Endothelial cell (in vitro differentiated cells): ENCODE results near the gene UMOD. TPM values are rescaled to one million over a fixed set of nuclear protein-coding genes. Genes with fewer than 3 reads are reported as not detected.

Experiments
- DNase-seq: peaks from one replicate; pipeline ENCODE4 v3.0.0; 2021; ENCODE audit warnings: low spot score
- H3K27ac Mint-ChIP-seq: one replicate; pipeline ENCODE4 v1.8.0; 2021; ENCODE audit warnings: mixed read lengths, inconsistent platforms; ENCODE audit not compliant: unreplicated experiment
- H3K27me3 Mint-ChIP-seq: one replicate; pipeline ENCODE4 v1.8.0; 2021; ENCODE audit warnings: mild to moderate bottlenecking, moderate library complexity, mixed read lengths, inconsistent platforms; ENCODE audit not compliant: unreplicated experiment
- H3K36me3 Mint-ChIP-seq: one replicate; pipeline ENCODE4 v1.8.0; 2021; ENCODE audit warnings: mild to moderate bottlenecking, low read depth, mixed read lengths, inconsistent platforms; ENCODE audit not compliant: unreplicated experiment
- H3K4me1 Mint-ChIP-seq: one replicate; pipeline ENCODE4 v1.8.0; 2021; ENCODE audit warnings: mild to moderate bottlenecking, mixed read lengths, inconsistent platforms; ENCODE audit not compliant: unreplicated experiment
- H3K4me3 Mint-ChIP-seq: one replicate; pipeline ENCODE4 v1.8.0; 2021; ENCODE audit warnings: mild to moderate bottlenecking, mixed read lengths, inconsistent platforms; ENCODE audit not compliant: unreplicated experiment
- H3K9me3 Mint-ChIP-seq: one replicate; pipeline ENCODE4 v1.8.0; 2021; ENCODE audit warnings: mixed read lengths, inconsistent platforms; ENCODE audit not compliant: unreplicated experiment
- CTCF ChIP-seq: fragments of 200-600 bp; sonication (generic); IDR thresholded peaks from one replicate; pipeline ENCODE4 v1.5.0; 2021; ENCODE audit warnings: antibody characterized with exemption; ENCODE audit not compliant: unreplicated experiment
- total RNA-seq: library from RNA; stranded (reverse); fragmentation: NEBNext Ultra II Directional; extraction: Animal tissue kit (Norgen Biotek cat#: 25700); gene quantifications from one replicate; pipeline ENCODE4 v1.2.1, GENCODE V29; 2021; ENCODE audit not compliant: unreplicated experiment

Gene UMOD
- total RNA-seq, 1 donor from 2014 or later = not detected

- H3K4me1 Mint-ChIP-seq = no peaks in the 10 kb centered on the region
- TF ChIP-seq CTCF = no peak
Measured at GRCh38 chr16:20397468-20398074, 45.1 kb upstream of the UMOD start.

GRCh38 chr16:20396846-20397467, 44.4 kb upstream of the UMOD start:
- H3K9me3 Mint-ChIP-seq = no peaks in the 10 kb centered on the region
- H3K27me3 Mint-ChIP-seq = no peaks in the 10 kb centered on the region
- no peak for DNase-seq
- no peaks in the 10 kb centered on the region for H3K36me3 Mint-ChIP-seq
- H3K4me1 Mint-ChIP-seq = no peaks in the 10 kb centered on the region
- no peak overlapping the region for H3K27ac Mint-ChIP-seq
- TF ChIP-seq CTCF = no peak
- no peak overlapping the region for H3K4me3 Mint-ChIP-seq

More at GRCh38 chr16:20397468-20398074, 45.1 kb upstream of the UMOD start:
- Mint-ChIP-seq H3K4me3 (no peak overlapping the region), H3K27ac (no peak overlapping the region), H3K36me3 (no peaks in the 10 kb centered on the region), H3K27me3 (no peaks in the 10 kb centered on the region), H3K9me3 (no peaks in the 10 kb centered on the region)
- DNase-seq = no peak

- no peak overlapping the region for H3K27ac Mint-ChIP-seq
- no peaks in the 10 kb centered on the region for H3K36me3 Mint-ChIP-seq
- H3K9me3 Mint-ChIP-seq = no peaks in the 10 kb centered on the region
- TF ChIP-seq CTCF = no peak
- no peak for DNase-seq
- no peak overlapping the region for H3K4me3 Mint-ChIP-seq
- H3K27me3 Mint-ChIP-seq = no peaks in the 10 kb centered on the region
- no peaks in the 10 kb centered on the region for H3K4me1 Mint-ChIP-seq
Measured at GRCh38 chr16:20395946-20396345, 43.4 kb upstream of the UMOD start.

GRCh38 chr16:20393801-20394577, 41.5 kb upstream of the UMOD start:
- H3K36me3 Mint-ChIP-seq = no peaks in the 10 kb centered on the region
- no peaks in the 10 kb centered on the region for H3K27me3 Mint-ChIP-seq
- H3K4me3 Mint-ChIP-seq = no peak overlapping the region
- no peaks in the 10 kb centered on the region for H3K4me1 Mint-ChIP-seq
- no peak for DNase-seq
- TF ChIP-seq CTCF = no peak
- H3K9me3 Mint-ChIP-seq = no peaks in the 10 kb centered on the region
- no peak overlapping the region for H3K27ac Mint-ChIP-seq

- no peak for TF ChIP-seq CTCF
- no peak overlapping the region for H3K4me3 Mint-ChIP-seq
- H3K4me1 Mint-ChIP-seq = no peaks in the 10 kb centered on the region
- H3K36me3 Mint-ChIP-seq = no peaks in the 10 kb centered on the region
- H3K9me3 Mint-ChIP-seq = no peaks in the 10 kb centered on the region
- H3K27me3 Mint-ChIP-seq = no peaks in the 10 kb centered on the region
- H3K27ac Mint-ChIP-seq = no peak overlapping the region
- DNase-seq = no peak
Measured at GRCh38 chr16:20391045-20391444, 38.5 kb upstream of the UMOD start.
